ENCODE data around the gene TWIST2. TPM values are rescaled to one million over a fixed set of nuclear protein-coding genes. Genes with fewer than 3 reads are reported as not detected.

Gene TWIST2
- polyA plus RNA-seq, 2 donors: 1.8 to 5.2 TPM

DNA sequence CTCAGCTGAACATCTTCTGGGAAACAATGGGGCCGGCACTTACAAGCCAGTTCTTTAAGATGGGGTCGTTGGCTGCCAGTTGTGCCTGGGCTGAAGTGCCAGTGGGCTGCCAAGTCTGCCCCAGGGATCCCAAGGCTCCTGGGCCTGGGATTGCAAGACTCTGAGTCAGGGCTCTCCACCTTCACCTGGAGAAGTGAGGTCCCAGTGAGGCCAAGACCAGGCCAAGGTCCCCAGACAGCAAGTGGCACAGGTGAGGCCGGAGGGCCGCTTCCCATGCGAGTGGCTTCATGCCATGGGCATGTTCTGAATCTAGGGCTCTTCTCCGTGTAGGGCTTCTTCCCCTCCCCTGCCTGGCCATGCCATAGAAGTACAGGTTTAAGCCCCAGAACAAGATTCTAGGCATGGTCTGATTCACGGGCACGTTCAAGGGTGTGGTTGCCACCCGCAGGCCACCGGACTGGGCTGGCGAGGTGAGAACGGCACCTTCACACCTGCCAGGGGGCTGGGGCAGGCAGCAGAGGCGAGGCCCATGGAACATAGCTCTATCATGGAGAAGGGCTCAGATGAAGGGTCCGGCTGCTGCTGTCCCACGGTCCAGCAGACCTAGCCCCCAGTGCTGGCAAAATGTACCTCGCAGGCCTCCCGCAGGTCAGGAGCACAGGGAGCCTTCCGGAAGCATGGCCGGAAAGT lies 36.4 kb downstream of the TWIST2 start:
- peaks cover 0 to 4% of the 10 kb centered on the region in 2 donors for H3K4me1 ChIP-seq (ENCODE audit: control insufficient read depth in 2 of 2, insufficient read depth in 2 of 2, low read length in 1 of 2)
- no peaks in the 10 kb centered on the region for H3K36me3 ChIP-seq (ENCODE audit: control insufficient read depth in 2 of 2, insufficient read depth in 2 of 2, low read length in 1 of 2)
- H3K4me3 ChIP-seq (ENCODE audit: low read depth in 1 of 2, low read length in 2 of 2): no peak overlapping the region
- WGBS, 2 donors: 69 to 80% methylated on average over 19 of the region's 19 CpGs
- H3K27me3 ChIP-seq (ENCODE audit: control insufficient read depth in 1 of 2, insufficient read depth in 2 of 2, low read length in 2 of 2): no peaks in the 10 kb centered on the region
- no peak overlapping the region for H3K27ac ChIP-seq (ENCODE audit: low read depth in 2 of 2, low read length in 1 of 2)
- no peaks in the 10 kb centered on the region for H3K9me3 ChIP-seq (ENCODE audit: control insufficient read depth in 2 of 2, insufficient read depth in 1 of 2, low read depth in 1 of 2, low read length in 1 of 2)

DNA sequence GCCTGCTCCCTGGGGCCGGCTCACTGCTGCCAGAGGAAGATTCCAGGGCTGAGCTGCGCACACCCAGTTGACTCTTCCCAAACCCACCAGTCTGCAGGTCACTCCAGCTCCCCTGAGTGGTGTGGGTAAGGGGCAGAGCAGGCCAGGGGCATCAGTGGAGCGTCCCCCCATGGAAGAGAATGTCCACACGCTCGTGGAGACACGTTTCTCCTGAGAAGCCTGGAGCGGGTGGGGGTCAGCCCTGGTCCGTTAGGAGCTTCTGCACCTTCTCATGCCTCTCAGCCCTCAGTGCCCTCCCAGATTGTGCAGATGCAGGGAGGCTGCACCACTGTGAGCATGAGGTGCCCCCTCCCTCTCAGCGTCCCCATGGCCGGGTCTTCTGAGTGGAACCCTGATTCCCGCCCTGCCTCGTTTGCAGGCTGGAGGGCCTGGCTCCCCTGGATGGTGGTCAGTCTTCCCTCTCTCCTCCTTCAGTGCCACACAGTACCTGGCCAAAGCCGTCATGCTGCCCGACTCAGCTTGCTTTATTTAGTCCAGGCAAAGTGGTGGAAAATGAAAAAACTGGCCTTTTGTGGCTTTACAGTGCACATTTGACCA lies 37.0 kb downstream of the TWIST2 start:
- 88% methylated on average over 14 of the region's 14 CpGs for WGBS, 2 donors
- no peak overlapping the region for H3K4me3 ChIP-seq (ENCODE audit: low read depth in 1 of 2, low read length in 2 of 2)
- no peaks in the 10 kb centered on the region for H3K36me3 ChIP-seq (ENCODE audit: control insufficient read depth in 2 of 2, insufficient read depth in 2 of 2, low read length in 1 of 2)
- no peaks in the 10 kb centered on the region for H3K9me3 ChIP-seq (ENCODE audit: control insufficient read depth in 2 of 2, insufficient read depth in 1 of 2, low read depth in 1 of 2, low read length in 1 of 2)
- no peak overlapping the region for H3K27ac ChIP-seq (ENCODE audit: low read depth in 2 of 2, low read length in 1 of 2)
- H3K27me3 ChIP-seq (ENCODE audit: control insufficient read depth in 1 of 2, insufficient read depth in 2 of 2, low read length in 2 of 2): no peaks in the 10 kb centered on the region
- H3K4me1 ChIP-seq (ENCODE audit: control insufficient read depth in 2 of 2, insufficient read depth in 2 of 2, low read length in 1 of 2): peaks cover 0 to 4% of the 10 kb centered on the region in 2 donors

DNA sequence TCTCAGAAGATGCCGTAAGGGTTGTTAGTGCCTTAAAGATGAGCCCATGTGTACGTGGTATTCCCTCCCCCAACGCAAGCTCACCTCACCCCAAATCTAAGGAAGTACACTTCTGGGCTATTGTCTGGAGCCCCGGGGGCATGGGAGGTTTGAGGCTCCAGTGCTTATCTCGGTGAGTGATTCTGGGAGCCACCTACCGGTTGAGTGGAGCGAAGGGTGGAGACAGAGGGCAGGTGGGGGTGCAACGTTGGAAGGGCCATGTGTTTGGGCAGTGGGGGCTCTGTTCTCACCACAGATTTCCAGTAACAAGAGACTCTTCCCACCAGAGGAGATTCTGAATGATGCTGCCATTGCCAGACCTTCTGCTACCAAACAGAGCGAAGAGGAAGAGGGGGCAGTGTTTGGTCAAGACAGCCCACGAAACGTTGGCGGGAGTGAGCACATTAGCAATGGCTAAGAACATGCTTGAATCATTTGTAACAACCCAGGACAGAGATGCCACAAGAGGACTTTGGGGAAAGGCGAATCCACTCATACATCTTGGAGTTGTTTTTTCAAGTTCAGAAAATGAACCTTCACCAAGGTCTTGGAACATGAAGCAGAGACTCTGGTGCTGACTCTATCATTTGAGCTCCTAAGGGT lies 38.7 kb downstream of the TWIST2 start:
- H3K9me3 ChIP-seq (ENCODE audit: control insufficient read depth in 2 of 2, insufficient read depth in 1 of 2, low read depth in 1 of 2, low read length in 1 of 2): no peaks in the 10 kb centered on the region
- H3K4me3 ChIP-seq (ENCODE audit: low read depth in 1 of 2, low read length in 2 of 2): no peak overlapping the region
- H3K36me3 ChIP-seq (ENCODE audit: control insufficient read depth in 2 of 2, insufficient read depth in 2 of 2, low read length in 1 of 2): no peaks in the 10 kb centered on the region
- no peaks in the 10 kb centered on the region for H3K27me3 ChIP-seq (ENCODE audit: control insufficient read depth in 1 of 2, insufficient read depth in 2 of 2, low read length in 2 of 2)
- H3K27ac ChIP-seq (ENCODE audit: low read depth in 2 of 2, low read length in 1 of 2): no peak overlapping the region
- WGBS, 2 donors: 73 to 79% methylated on average over 13 of the region's 13 CpGs
- peaks cover 0 to 4% of the 10 kb centered on the region in 2 donors for H3K4me1 ChIP-seq (ENCODE audit: control insufficient read depth in 2 of 2, insufficient read depth in 2 of 2, low read length in 1 of 2)

DNA sequence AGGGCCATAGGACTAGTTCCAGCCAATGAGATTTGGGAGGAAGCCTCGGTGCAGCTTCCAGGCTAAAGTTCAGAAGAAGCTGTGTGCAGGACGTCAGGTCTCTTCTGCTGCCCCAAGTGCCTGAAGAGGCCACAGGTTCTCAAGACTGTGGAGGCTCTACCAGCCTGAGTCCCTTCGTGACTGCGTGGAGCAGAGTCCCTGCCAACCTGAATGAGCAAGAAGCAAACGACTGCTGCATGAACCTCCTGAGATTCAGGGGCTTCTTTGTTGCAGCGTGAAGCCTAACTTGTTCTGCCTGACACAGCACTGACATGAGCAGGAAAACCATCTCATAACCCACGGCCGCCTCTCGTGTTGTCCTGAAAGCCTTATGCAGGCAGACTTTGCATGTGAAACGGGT lies 39.7 kb downstream of the TWIST2 start:
- no peak overlapping the region for H3K4me3 ChIP-seq (ENCODE audit: low read depth in 1 of 2, low read length in 2 of 2)
- H3K27ac ChIP-seq (ENCODE audit: low read depth in 2 of 2, low read length in 1 of 2): no peak overlapping the region
- H3K27me3 ChIP-seq (ENCODE audit: control insufficient read depth in 1 of 2, insufficient read depth in 2 of 2, low read length in 2 of 2): no peaks in the 10 kb centered on the region
- H3K9me3 ChIP-seq (ENCODE audit: control insufficient read depth in 2 of 2, insufficient read depth in 1 of 2, low read depth in 1 of 2, low read length in 1 of 2): no peaks in the 10 kb centered on the region
- peaks cover 0 to 4% of the 10 kb centered on the region in 2 donors for H3K4me1 ChIP-seq (ENCODE audit: control insufficient read depth in 2 of 2, insufficient read depth in 2 of 2, low read length in 1 of 2)
- WGBS, 2 donors: 83 to 90% methylated on average over 10 of the region's 10 CpGs
- H3K36me3 ChIP-seq (ENCODE audit: control insufficient read depth in 2 of 2, insufficient read depth in 2 of 2, low read length in 1 of 2): no peaks in the 10 kb centered on the region

DNA sequence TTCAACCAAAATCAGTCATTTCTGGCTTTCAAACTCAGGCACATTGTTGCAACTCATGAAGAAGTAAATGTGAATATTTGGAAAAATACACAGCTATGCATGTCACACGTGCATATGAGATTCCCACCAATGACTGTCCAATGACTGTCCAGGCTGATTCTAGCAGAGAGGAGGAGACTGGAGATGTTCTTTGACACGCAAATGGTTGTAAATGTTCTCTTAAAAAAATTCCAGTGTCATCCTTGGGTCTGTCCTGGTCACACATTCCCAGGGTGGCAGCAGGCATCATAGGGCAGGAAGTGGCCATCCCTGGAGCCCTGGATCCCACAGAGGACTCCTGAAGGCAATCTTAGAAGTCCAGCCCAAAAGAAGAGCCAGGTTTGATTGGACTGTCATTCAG lies 40.9 kb downstream of the TWIST2 start:
- H3K27ac ChIP-seq (ENCODE audit: low read depth in 2 of 2, low read length in 1 of 2): no peak overlapping the region
- WGBS, 2 donors: 71 to 89% methylated on average over 2 of the region's 2 CpGs
- no peaks in the 10 kb centered on the region for H3K36me3 ChIP-seq (ENCODE audit: control insufficient read depth in 2 of 2, insufficient read depth in 2 of 2, low read length in 1 of 2)
- H3K27me3 ChIP-seq (ENCODE audit: control insufficient read depth in 1 of 2, insufficient read depth in 2 of 2, low read length in 2 of 2): no peaks in the 10 kb centered on the region
- H3K4me1 ChIP-seq (ENCODE audit: control insufficient read depth in 2 of 2, insufficient read depth in 2 of 2, low read length in 1 of 2): peaks cover 0 to 4% of the 10 kb centered on the region in 2 donors
- no peaks in the 10 kb centered on the region for H3K9me3 ChIP-seq (ENCODE audit: control insufficient read depth in 2 of 2, insufficient read depth in 1 of 2, low read depth in 1 of 2, low read length in 1 of 2)
- no peak overlapping the region for H3K4me3 ChIP-seq (ENCODE audit: low read depth in 1 of 2, low read length in 2 of 2)

DNA sequence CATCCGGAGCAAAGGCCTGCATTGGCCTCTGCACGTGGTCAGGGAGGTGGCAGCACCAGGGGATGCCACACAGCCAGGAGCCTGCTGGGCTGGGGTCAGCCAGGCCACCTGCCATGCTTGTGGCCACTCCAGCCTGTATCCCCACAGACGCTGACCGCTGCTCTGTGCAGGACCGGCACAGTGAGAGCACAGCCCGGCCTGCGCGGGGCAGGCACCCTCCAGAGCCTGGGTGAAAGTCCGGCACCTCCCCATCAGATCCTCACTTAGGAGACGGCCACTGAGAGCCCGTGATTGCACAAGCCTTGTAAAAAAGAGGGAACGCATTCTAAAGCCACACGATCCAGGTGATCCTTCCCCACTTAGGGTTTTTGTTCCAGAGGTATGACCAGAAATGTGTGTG lies 42.2 kb downstream of the TWIST2 start:
- 89 to 92% methylated on average over 13 of the region's 13 CpGs for WGBS, 2 donors
- Histone ChIP-seq H3K9me3 (ENCODE audit: control insufficient read depth in 2 of 2, insufficient read depth in 1 of 2, low read depth in 1 of 2, low read length in 1 of 2) (no peaks in the 10 kb centered on the region), H3K27ac (ENCODE audit: low read depth in 2 of 2, low read length in 1 of 2) (no peak overlapping the region), H3K36me3 (ENCODE audit: control insufficient read depth in 2 of 2, insufficient read depth in 2 of 2, low read length in 1 of 2) (no peaks in the 10 kb centered on the region), H3K4me1 (ENCODE audit: control insufficient read depth in 2 of 2, insufficient read depth in 2 of 2, low read length in 1 of 2) (no peaks in the 10 kb centered on the region), H3K27me3 (ENCODE audit: control insufficient read depth in 1 of 2, insufficient read depth in 2 of 2, low read length in 2 of 2) (no peaks in the 10 kb centered on the region), H3K4me3 (ENCODE audit: low read depth in 1 of 2, low read length in 2 of 2) (no peak overlapping the region)

DNA sequence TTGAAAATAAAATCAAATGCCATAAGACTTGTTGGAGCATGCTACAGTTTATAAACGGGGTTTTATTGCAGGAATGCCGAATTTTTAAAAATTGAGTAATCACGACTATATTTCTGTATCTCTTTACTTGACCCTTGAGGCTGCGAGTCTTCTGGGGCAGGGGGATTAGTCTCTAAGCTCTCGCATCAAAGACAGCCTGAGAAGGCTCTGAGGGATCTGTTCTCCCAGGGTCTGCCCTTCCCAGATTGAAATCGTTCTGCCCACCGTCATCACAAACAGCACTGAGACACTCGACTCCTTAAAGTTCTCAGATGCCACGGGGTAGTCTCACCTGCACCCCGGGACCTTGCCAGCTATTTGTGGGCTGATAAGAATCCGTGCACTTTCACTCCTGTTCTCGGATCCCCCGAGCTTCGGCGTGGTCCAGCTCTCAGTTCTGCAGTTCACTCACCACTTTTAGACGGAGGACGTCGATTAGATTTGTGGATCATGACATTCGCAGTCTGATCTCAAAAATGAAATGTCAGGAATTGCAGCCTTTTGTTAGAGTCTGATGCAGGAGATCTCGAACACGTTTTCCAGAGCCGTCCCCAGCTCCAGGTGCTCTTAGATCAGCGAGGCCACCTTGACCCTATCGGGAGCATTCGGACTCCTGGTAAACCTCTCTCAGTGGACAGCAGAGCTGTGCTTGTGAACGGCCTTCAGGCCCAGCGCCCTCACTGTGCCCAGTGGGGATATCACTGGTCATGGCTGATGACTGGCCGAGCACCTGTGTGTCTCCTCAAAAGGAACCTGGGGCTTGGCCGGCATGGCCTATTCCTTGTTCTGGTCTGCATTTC lies 43.0 kb downstream of the TWIST2 start:
- H3K4me1 ChIP-seq (ENCODE audit: control insufficient read depth in 2 of 2, insufficient read depth in 2 of 2, low read length in 1 of 2): peaks cover 0 to 2% of the 10 kb centered on the region in 2 donors
- no peak overlapping the region for H3K27ac ChIP-seq (ENCODE audit: low read depth in 2 of 2, low read length in 1 of 2)
- 88 to 89% methylated on average over 29 of the region's 29 CpGs for WGBS, 2 donors

DNA sequence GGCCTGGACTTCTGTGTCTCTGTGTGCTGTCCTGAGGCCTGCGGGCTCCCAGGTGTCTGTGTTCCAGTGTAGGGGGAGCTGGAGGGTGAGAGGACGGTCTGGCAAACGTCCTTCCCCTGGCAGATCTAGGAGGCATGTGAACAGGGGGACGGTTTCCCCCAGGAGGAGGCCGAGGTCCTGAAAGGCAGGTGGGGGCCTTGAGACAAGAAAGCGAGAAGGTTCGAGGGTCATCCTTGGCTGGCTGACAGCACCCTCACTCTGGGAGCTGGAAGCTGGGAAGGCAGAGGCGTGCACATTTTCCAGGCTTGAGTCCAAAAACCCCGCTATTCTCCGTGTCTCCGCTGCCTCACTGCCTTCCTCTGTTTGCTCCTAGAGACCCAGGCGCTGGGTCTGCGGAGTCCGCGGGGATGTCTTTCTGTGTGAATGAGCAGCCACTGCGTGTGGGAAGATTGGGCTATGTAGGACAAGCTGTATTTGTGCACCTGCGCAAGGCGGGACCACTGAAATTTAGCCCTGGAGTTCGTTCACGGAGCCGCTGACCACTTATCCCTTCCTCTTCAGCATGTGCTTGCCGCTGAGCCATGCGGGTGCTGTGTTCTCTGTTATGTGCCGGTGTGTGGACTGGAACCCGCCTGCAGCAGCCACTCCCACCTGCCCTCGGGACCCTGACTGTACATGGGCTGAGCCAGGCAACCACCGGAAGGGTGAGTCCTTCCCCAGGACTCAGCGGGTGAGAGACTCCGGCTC lies 43.7 kb downstream of the TWIST2 start:
- peaks cover 0 to 2% of the 10 kb centered on the region in 2 donors for H3K4me1 ChIP-seq (ENCODE audit: control insufficient read depth in 2 of 2, insufficient read depth in 2 of 2, low read length in 1 of 2)
- H3K4me3 ChIP-seq (ENCODE audit: low read depth in 1 of 2, low read length in 2 of 2): no peak overlapping the region
- H3K27ac ChIP-seq (ENCODE audit: low read depth in 2 of 2, low read length in 1 of 2): no peak overlapping the region
- no peaks in the 10 kb centered on the region for H3K27me3 ChIP-seq (ENCODE audit: control insufficient read depth in 1 of 2, insufficient read depth in 2 of 2, low read length in 2 of 2)
- no peaks in the 10 kb centered on the region for H3K36me3 ChIP-seq (ENCODE audit: control insufficient read depth in 2 of 2, insufficient read depth in 2 of 2, low read length in 1 of 2)
- WGBS, 2 donors: 75 to 77% methylated on average over 29 of the region's 29 CpGs
- H3K9me3 ChIP-seq (ENCODE audit: control insufficient read depth in 2 of 2, insufficient read depth in 1 of 2, low read depth in 1 of 2, low read length in 1 of 2): no peaks in the 10 kb centered on the region

More for the DNA sequence above, 43.0 kb downstream of the TWIST2 start:
- Histone ChIP-seq H3K27me3 (ENCODE audit: control insufficient read depth in 1 of 2, insufficient read depth in 2 of 2, low read length in 2 of 2) (no peaks in the 10 kb centered on the region), H3K36me3 (ENCODE audit: control insufficient read depth in 2 of 2, insufficient read depth in 2 of 2, low read length in 1 of 2) (no peaks in the 10 kb centered on the region), H3K4me3 (ENCODE audit: low read depth in 1 of 2, low read length in 2 of 2) (no peak overlapping the region), H3K9me3 (ENCODE audit: control insufficient read depth in 2 of 2, insufficient read depth in 1 of 2, low read depth in 1 of 2, low read length in 1 of 2) (no peaks in the 10 kb centered on the region)

DNA sequence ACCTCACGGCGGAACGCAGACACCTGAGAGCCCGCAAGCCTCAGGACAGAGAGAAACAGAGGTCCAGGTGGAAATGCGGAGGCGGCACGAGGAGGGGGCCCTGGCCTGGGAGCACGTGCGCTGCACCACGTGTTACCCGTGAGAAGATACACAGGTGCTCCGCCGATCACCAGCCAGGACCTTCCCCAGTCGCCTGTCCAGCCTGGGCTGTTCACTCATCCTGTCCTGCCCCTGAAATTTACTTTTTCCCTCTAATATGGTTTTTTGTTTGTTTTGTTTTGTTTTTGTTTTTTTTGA lies 44.3 kb downstream of the TWIST2 start:
- Histone ChIP-seq H3K36me3 (ENCODE audit: control insufficient read depth in 2 of 2, insufficient read depth in 2 of 2, low read length in 1 of 2) (no peaks in the 10 kb centered on the region), H3K27me3 (ENCODE audit: control insufficient read depth in 1 of 2, insufficient read depth in 2 of 2, low read length in 2 of 2) (no peaks in the 10 kb centered on the region), H3K4me1 (ENCODE audit: control insufficient read depth in 2 of 2, insufficient read depth in 2 of 2, low read length in 1 of 2) (peaks cover 0 to 2% of the 10 kb centered on the region in 2 donors), H3K4me3 (ENCODE audit: low read depth in 1 of 2, low read length in 2 of 2) (no peak overlapping the region), H3K9me3 (ENCODE audit: control insufficient read depth in 2 of 2, insufficient read depth in 1 of 2, low read depth in 1 of 2, low read length in 1 of 2) (no peaks in the 10 kb centered on the region), H3K27ac (ENCODE audit: low read depth in 2 of 2, low read length in 1 of 2) (no peak overlapping the region)
- 87 to 94% methylated on average over 14 of the region's 14 CpGs for WGBS, 2 donors

All from esophagus (tissue), 2 donors.